Effector memory CD4-positive, alpha-beta T cell (primary cell): ENCODE results near the gene CHST13.

ENCODE experiments used
- DNase-seq, 3 donors: peaks; one replicate each; pipeline ENCODE4 v3.0.0-alpha.2; 2020
- H3K27ac ChIP-seq: 2 replicates; pipeline ENCODE4 v1.7.0; 2013; ENCODE audit warnings: mild to moderate bottlenecking, low read length, moderate library complexity; ENCODE audit not compliant: insufficient read depth, poor library complexity, severe bottlenecking
- H3K27me3 ChIP-seq: replicated peaks from 2 replicates; pipeline ENCODE4 v1.7.0; 2013; ENCODE audit warnings: mild to moderate bottlenecking, low read length; ENCODE audit not compliant: insufficient read depth, control insufficient read depth, poor library complexity, severe bottlenecking
- H3K36me3 ChIP-seq: 2 replicates; pipeline ENCODE4 v1.7.0; 2013; ENCODE audit warnings: mild to moderate bottlenecking, low read length, moderate library complexity; ENCODE audit not compliant: control insufficient read depth, insufficient read depth
- H3K4me1 ChIP-seq: 2 replicates; pipeline ENCODE4 v1.7.0; 2013; ENCODE audit warnings: low read length, mild to moderate bottlenecking; ENCODE audit not compliant: control insufficient read depth, insufficient read depth, poor library complexity, severe bottlenecking
- H3K4me3 ChIP-seq: 2 replicates; pipeline ENCODE4 v1.7.0; 2013; ENCODE audit warnings: low read length, low read depth, mild to moderate bottlenecking; ENCODE audit not compliant: insufficient read depth, poor library complexity, severe bottlenecking
- H3K9me3 ChIP-seq: 2 replicates; pipeline ENCODE4 v1.7.0; 2013; ENCODE audit warnings: mild to moderate bottlenecking, low read length, moderate library complexity; ENCODE audit not compliant: control insufficient read depth

The CHST13 gene

DNA sequence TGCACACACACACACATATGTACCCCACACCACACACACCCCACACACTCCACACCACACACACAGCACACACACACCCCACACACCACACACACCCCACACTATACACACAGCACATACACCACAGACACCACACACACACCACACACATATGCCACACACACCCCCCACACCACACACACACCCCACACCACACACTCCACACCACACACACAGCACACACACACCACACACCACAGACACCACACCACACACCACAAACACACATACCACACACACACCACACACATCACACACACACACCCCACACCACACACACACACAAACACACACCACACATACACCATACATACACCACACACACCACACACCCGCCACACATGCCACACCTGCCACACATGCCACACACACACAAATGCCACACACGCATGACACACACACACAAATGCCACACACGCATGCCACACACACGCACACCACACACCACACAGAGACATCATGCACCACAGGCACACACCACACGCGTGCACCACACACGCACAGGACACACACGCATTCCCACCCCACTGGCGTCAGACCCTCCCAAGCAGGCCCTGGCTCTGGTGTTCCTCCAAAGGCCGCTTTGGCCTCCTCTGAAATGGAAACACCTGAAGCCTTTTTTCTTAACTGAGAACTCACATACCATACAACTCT lies 15.7 kb downstream of the CHST13 start:
- Histone ChIP-seq H3K27me3 (no peaks in the 10 kb centered on the region), H3K9me3 (no peaks in the 10 kb centered on the region), H3K36me3 (no peaks in the 10 kb centered on the region), H3K4me3 (no peak overlapping the region), H3K4me1 (no peaks in the 10 kb centered on the region), H3K27ac (no peak overlapping the region)
- no peak for DNase-seq

GRCh38 chr3:126540342-126540849 lies 16.4 kb downstream of the CHST13 start:
- Histone ChIP-seq H3K9me3 (no peaks in the 10 kb centered on the region), H3K4me3 (no peak overlapping the region), H3K27me3 (no peaks in the 10 kb centered on the region), H3K4me1 (no peaks in the 10 kb centered on the region), H3K36me3 (no peaks in the 10 kb centered on the region), H3K27ac (no peak overlapping the region)
- DNase-seq, result no peak

GRCh38 chr3:126540951-126541627 lies 17.1 kb downstream of the CHST13 start:
- Histone ChIP-seq H3K9me3 (no peaks in the 10 kb centered on the region), H3K36me3 (no peaks in the 10 kb centered on the region), H3K27me3 (no peaks in the 10 kb centered on the region), H3K4me1 (no peaks in the 10 kb centered on the region), H3K4me3 (no peak overlapping the region), H3K27ac (no peak overlapping the region)
- DNase-seq, result no peak

DNA sequence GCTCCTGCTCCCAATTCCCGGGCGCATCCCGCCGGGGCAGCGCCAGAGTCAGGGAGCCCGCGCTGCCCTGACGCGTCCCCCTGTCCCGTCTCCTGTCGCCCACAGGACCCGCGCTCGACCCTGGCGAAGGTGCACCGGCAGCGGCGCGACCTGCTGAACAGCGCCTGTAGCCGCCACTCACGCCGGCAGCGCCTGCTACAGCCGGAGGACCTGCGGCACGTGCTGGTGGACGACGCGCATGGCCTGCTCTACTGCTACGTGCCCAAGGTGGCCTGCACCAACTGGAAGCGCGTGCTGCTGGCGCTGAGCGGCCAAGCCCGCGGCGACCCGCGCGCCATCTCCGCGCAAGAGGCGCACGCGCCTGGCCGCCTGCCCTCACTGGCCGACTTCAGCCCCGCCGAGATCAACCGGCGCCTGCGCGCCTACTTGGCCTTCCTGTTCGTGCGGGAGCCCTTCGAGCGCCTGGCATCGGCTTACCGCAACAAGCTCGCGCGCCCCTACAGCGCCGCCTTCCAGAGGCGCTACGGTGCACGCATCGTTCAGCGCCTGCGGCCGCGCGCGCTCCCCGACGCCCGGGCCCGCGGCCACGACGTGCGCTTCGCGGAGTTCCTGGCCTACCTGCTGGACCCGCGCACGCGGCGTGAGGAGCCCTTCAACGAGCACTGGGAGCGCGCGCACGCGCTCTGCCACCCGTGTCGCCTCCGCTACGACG lies 17.8 kb downstream of the CHST13 start:
- Histone ChIP-seq H3K9me3 (no peaks in the 10 kb centered on the region), H3K4me1 (no peaks in the 10 kb centered on the region), H3K4me3 (no peak overlapping the region), H3K27ac (no peak overlapping the region), H3K36me3 (no peaks in the 10 kb centered on the region), H3K27me3 (no peaks in the 10 kb centered on the region)
- no peak for DNase-seq

- H3K9me3 ChIP-seq, result no peaks in the 10 kb centered on the region
- no peaks in the 10 kb centered on the region for H3K27me3 ChIP-seq
- no peaks in the 10 kb centered on the region for H3K36me3 ChIP-seq
- no peak overlapping the region for H3K27ac ChIP-seq
- no peaks in the 10 kb centered on the region for H3K4me1 ChIP-seq
- DNase-seq, result no peak
- H3K4me3 ChIP-seq, result no peak overlapping the region
Measured at GRCh38 chr3:126542340-126543241, 18.6 kb downstream of the CHST13 start.

- H3K27me3 ChIP-seq, result no peaks in the 10 kb centered on the region
- no peaks in the 10 kb centered on the region for H3K36me3 ChIP-seq
- no peak for DNase-seq
- no peak overlapping the region for H3K27ac ChIP-seq
- H3K4me1 ChIP-seq, result no peaks in the 10 kb centered on the region
- no peak overlapping the region for H3K4me3 ChIP-seq
- no peaks in the 10 kb centered on the region for H3K9me3 ChIP-seq
Measured at GRCh38 chr3:126543457-126544061, 19.6 kb downstream of the CHST13 start.

DNA sequence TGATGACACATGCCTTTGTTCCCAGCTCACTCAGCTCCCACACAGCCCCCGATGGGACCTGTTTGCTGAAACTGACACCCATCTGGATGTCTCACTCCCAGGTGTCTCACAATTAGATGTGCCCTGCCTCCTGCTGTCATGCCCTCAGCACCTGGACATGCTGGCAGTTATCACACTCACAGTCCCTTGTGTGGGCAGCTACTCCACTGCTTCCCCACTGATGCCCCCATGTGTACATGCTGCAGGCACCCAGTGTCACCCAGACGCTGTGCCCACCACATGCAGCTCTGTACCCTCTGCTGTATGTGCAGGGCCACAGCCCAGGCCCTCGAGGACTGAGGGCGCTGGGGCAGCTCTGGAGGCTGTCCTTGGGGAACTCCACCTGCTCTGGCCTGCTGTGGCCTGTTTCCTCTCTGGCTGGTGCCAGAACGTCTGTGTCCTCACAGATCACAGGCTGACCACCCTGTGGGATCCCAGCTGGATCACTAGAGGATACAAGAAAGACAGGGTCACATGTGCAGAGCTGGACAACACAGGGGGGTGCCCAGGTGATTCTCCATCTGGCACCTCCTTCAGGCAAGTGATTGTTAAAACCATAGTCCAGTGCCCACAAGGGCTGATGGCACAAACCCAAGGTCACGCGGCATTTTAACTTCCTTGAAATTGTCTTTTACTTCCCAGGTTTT lies 20.8 kb downstream of the CHST13 start:
- H3K36me3 ChIP-seq, result no peaks in the 10 kb centered on the region
- DNase-seq, result no peak
- no peak overlapping the region for H3K27ac ChIP-seq
- no peak overlapping the region for H3K4me3 ChIP-seq
- no peaks in the 10 kb centered on the region for H3K4me1 ChIP-seq
- H3K27me3 ChIP-seq, result no peaks in the 10 kb centered on the region
- no peaks in the 10 kb centered on the region for H3K9me3 ChIP-seq

DNA sequence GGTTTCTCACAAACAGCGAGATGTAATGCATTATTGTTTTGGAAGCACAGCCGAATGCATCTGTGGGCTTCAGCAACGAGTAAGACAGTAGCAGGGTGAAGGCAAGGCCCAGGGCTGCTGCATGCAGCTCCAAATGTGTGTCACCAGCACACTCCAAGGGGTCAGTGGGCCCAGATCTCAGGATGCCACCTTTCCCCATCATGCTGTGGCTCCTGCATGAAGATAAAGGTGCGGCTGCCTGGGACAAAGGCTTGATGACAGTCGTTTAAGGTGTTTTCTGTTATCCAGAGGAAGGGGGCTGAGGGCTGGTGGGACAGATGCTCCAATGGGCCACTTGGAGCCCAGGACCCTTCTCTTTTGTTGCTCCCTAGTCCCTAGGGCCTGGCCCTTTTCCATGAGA lies 21.6 kb downstream of the CHST13 start:
- Histone ChIP-seq H3K36me3 (no peaks in the 10 kb centered on the region), H3K27ac (no peak overlapping the region), H3K9me3 (no peaks in the 10 kb centered on the region), H3K27me3 (no peaks in the 10 kb centered on the region), H3K4me1 (no peaks in the 10 kb centered on the region), H3K4me3 (no peak overlapping the region)
- DNase-seq, result no peak

DNA sequence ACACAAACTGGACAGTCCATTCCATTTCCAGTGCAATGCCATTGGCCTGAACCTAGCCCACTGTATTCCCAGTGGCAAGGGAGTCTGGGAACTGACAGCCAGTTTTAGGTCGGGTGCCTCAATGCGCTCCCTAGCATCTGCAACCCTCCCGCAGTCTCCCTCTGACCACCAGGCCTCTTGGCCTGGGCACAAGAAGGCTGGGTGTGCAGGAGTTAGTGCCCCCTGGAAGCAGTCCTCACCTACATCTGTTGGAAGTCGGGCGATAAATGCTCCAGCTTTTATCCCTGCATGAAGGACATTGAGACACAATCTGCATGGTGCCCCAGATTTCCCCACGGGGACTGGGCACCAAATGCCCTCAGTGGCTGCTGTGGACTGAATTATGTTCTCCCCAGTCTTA lies 22.1 kb downstream of the CHST13 start:
- H3K36me3 ChIP-seq, result no peaks in the 10 kb centered on the region
- H3K4me3 ChIP-seq, result no peak overlapping the region
- H3K9me3 ChIP-seq, result no peaks in the 10 kb centered on the region
- H3K27ac ChIP-seq, result no peak overlapping the region
- H3K4me1 ChIP-seq, result no peaks in the 10 kb centered on the region
- no peak for DNase-seq
- H3K27me3 ChIP-seq, result no peaks in the 10 kb centered on the region
